ENCODE data around the gene ATP6V1A. TPM values are rescaled to one million over a fixed set of nuclear protein-coding genes. Genes with fewer than 3 reads are reported as not detected.

The ATP6V1A gene
- total and polyA plus RNA-seq, 12 donors, result 7.1 to 40.8 (median 18.6) TPM

DNA sequence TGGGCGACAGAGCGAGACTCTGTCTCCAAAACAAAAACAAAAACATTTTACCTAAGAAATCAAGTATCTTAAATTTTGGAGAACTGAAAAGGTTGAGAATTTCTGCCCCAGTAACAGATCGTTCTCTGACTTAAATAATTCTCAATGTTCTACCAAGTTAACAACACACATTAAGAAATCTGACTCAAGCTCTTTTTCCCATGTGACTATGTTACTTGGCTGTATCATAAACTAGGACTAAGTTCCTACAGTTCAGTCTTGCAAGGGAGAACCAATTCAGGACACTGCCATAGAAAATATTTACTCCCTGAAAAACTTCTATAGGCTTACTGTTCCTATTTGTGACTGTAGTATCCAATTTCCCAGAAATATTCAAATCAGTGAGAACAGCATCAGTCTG, 29.5 kb upstream of the ATP6V1A start:
- Histone ChIP-seq H3K4me1 (peaks cover 0 to 15% (median 0%) of the 10 kb centered on the region in 9 donors), H3K27me3 (no peaks in the 10 kb centered on the region), H3K4me3 (no peak overlapping the region), H3K9me3 (no peaks in the 10 kb centered on the region), H3K36me3 (peaks cover 0 to 47% (median 17%) of the 10 kb centered on the region in 9 donors), H3K27ac (no peak overlapping the region)
- TF ChIP-seq, protein P1, sequence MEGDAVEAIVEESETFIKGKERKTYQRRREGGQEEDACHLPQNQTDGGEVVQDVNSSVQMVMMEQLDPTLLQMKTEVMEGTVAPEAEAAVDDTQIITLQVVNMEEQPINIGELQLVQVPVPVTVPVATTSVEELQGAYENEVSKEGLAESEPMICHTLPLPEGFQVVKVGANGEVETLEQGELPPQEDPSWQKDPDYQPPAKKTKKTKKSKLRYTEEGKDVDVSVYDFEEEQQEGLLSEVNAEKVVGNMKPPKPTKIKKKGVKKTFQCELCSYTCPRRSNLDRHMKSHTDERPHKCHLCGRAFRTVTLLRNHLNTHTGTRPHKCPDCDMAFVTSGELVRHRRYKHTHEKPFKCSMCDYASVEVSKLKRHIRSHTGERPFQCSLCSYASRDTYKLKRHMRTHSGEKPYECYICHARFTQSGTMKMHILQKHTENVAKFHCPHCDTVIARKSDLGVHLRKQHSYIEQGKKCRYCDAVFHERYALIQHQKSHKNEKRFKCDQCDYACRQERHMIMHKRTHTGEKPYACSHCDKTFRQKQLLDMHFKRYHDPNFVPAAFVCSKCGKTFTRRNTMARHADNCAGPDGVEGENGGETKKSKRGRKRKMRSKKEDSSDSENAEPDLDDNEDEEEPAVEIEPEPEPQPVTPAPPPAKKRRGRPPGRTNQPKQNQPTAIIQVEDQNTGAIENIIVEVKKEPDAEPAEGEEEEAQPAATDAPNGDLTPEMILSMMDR (IDR thresholded peaks at IDR 0.05), result no peak
- DNase-seq (no peak), ATAC-seq (no peak)
- 94 to 95% methylated on average over 3 of the region's 3 CpGs for WGBS, 2 donors
- intact Hi-C loops (cut with DNase I), result no loop called here

DNA sequence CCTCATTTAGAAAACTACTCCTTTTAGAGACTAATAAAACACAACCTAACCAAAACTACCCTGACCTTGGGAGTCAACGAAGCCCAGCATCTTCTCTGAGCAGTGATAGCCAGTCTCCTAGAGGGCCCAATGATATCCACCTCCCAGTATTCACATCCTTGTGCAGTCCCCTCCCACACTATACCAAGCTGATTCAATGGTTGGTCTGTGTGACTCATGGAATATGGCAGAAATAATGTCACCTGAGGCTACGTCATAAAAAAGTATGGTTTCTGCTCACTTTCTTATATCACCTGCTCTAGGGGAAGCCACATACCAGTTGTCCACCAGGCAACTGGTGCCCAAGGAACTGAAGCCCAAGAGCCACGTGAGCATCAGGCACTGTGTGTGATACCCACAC, 29.0 kb upstream of the ATP6V1A start:
- H3K4me3 ChIP-seq, result no peak overlapping the region
- ATAC-seq (no peak), DNase-seq (no peak)
- peaks cover 0 to 52% (median 19%) of the 10 kb centered on the region in 9 donors for H3K36me3 ChIP-seq
- WGBS, 2 donors, result 97% methylated on average over 3 of the region's 3 CpGs
- intact Hi-C loops (cut with DNase I), result no loop called here
- no peaks in the 10 kb centered on the region for H3K27me3 ChIP-seq
- H3K27ac ChIP-seq, result no peak overlapping the region
- H3K9me3 ChIP-seq, result no peaks in the 10 kb centered on the region
- TF ChIP-seq, protein P1 (IDR thresholded peaks at IDR 0.05), result no peak
- peaks cover 0 to 15% (median 0%) of the 10 kb centered on the region in 9 donors for H3K4me1 ChIP-seq

DNA sequence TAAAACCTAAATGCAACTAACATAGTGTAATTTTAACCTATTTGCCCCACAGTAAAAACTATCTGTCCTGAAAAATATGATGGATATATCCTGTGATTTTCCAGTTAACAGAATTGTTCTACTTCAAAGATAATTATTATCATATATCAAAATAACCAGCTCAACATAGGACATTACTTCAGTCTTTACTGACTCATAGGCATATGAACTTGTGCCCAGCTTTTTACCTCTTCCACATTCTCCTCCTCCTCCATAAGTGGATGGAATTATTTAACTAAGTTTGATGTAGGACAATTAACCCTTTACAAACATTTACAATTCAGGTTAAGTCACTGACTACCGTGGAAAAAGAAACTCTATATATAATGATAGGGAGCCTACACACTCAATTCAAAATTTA, 27.5 kb upstream of the ATP6V1A start:
- peak in 1 of 8 donors; percentile 51 for ATAC-seq
- Histone ChIP-seq H3K27me3 (no peaks in the 10 kb centered on the region), H3K9me3 (no peaks in the 10 kb centered on the region), H3K27ac (no peak overlapping the region), H3K4me3 (no peak overlapping the region), H3K4me1 (peaks cover 0 to 15% (median 0%) of the 10 kb centered on the region in 9 donors), H3K36me3 (peaks cover 0 to 61% (median 19%) of the 10 kb centered on the region in 9 donors)
- TF ChIP-seq, protein P1 (IDR thresholded peaks at IDR 0.05), result no peak
- WGBS, 2 donors, result 93 to 95% methylated on average over 1 of the region's 1 CpG
- DNase-seq, result no peak
- intact Hi-C loops (cut with DNase I), result no loop called here

DNA sequence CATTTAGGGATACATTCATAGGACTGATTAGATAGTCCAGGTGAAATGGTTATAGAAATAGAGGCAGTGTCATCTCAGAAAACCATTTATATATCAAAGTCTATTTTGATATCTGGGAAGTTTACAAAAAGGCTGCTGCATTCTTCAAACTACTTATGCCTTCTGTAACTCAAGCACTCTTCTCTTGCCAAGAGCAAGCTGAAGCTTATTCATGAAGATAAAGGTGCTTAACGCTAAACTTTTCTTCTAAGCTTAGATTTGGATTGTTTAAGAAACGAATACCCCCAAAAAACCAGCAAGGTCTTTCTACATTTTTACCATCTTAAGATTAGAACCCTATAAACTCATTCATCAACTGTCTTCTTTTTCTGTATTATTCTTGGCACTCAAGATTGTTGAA, 27.1 kb upstream of the ATP6V1A start:
- no peaks in the 10 kb centered on the region for H3K27me3 ChIP-seq
- ATAC-seq (no peak), DNase-seq (no peak)
- H3K9me3 ChIP-seq, result no peaks in the 10 kb centered on the region
- H3K4me3 ChIP-seq, result no peak overlapping the region
- peaks cover 0 to 15% (median 0%) of the 10 kb centered on the region in 9 donors for H3K4me1 ChIP-seq
- TF ChIP-seq, protein P1 (IDR thresholded peaks at IDR 0.05), result no peak
- no peak overlapping the region for H3K27ac ChIP-seq
- peaks cover 0 to 61% (median 19%) of the 10 kb centered on the region in 9 donors for H3K36me3 ChIP-seq
- WGBS, 2 donors, result 64 to 70% methylated on average over 2 of the region's 2 CpGs
- intact Hi-C loops (cut with DNase I), result no loop called here

Data from heart right ventricle (tissue), 16 donors.